Forelimb muscle (tissue), 1 donor: Measurements from ENCODE around the gene SOBP. TPM values are rescaled to one million over a fixed set of nuclear protein-coding genes. Genes with fewer than 3 reads are reported as not detected.
"Not testable (repeated sequence)": the region's sequence is repeated elsewhere in the genome, so short reads cannot be mapped to it uniquely, and the experiment has no call there.

Experiments
- DNase-seq: peaks from one replicate; pipeline ENCODE4 v3.0.0-alpha.2; 2013; ENCODE audit warnings: low read depth
- polyA plus RNA-seq: library from polyadenylated mRNA; unstranded; fragments of 120-200 nt; gene quantifications from one replicate; pipeline ENCODE4 v1.2.1, GENCODE V29; 2013; ENCODE audit not compliant: insufficient read length

The SOBP gene
- 16.5 TPM for polyA plus RNA-seq

- DNase-seq, result peak; percentile 69
Observed at GRCh38 chr6:107489636-107490565, at the start of gene SOBP. TSS of gene SOBP (plus strand) at chr6:107490117. CDS start at chr6:107490617, 500 bp downstream.

GRCh38 chr6:107440936-107441335 is 49.0 kb upstream of the SOBP start:
- DNase-seq, result no peak

GRCh38 chr6:107441682-107442081 is 48.2 kb upstream of the SOBP start:
- no peak for DNase-seq

GRCh38 chr6:107442938-107443607 is 46.8 kb upstream of the SOBP start:
- DNase-seq, result no peak

- DNase-seq, result no peak
Observed at GRCh38 chr6:107443608-107444267, 46.2 kb upstream of the SOBP start.

GRCh38 chr6:107444277-107444676 is 45.6 kb upstream of the SOBP start:
- DNase-seq, result no peak

GRCh38 chr6:107447663-107448216 is 42.2 kb upstream of the SOBP start:
- no peak for DNase-seq

GRCh38 chr6:107448776-107449175 is 41.1 kb upstream of the SOBP start:
- DNase-seq, result no peak

- DNase-seq, result peak; percentile 1
Observed at GRCh38 chr6:107458672-107459282, 31.1 kb upstream of the SOBP start.

GRCh38 chr6:107459283-107460082 is 30.4 kb upstream of the SOBP start, which contains the start of gene PDSS2:
TSS of gene PDSS2 (minus strand) at chr6:107459564. CDS start at chr6:107459285, 279 bp downstream.
- peak; percentile 95 for DNase-seq

- peak; percentile 1 for DNase-seq
Observed at GRCh38 chr6:107460083-107460631, 29.8 kb upstream of the SOBP start.

- no peak for DNase-seq
Observed at GRCh38 chr6:107466062-107466461, 23.9 kb upstream of the SOBP start.

- no peak for DNase-seq
Observed at GRCh38 chr6:107470364-107470763, 19.6 kb upstream of the SOBP start.

- DNase-seq, result no peak
Observed at GRCh38 chr6:107473660-107474059, 16.3 kb upstream of the SOBP start.

- not testable (repeated sequence) for DNase-seq
Observed at GRCh38 chr6:107475360-107475759, 14.6 kb upstream of the SOBP start.

GRCh38 chr6:107475826-107476225 is 14.1 kb upstream of the SOBP start:
- not testable (repeated sequence) for DNase-seq

GRCh38 chr6:107479089-107479690 is 10.7 kb upstream of the SOBP start:
- DNase-seq, result no peak

GRCh38 chr6:107485157-107485556 is 4.8 kb upstream of the SOBP start:
- no peak for DNase-seq

GRCh38 chr6:107488174-107488874 is 1.6 kb upstream of the SOBP start:
- no peak for DNase-seq
